Tongue (tissue), 2 donors: ENCODE data around the gene RGP1. TPM values are rescaled to one million over a fixed set of nuclear protein-coding genes. Genes with fewer than 3 reads are reported as not detected.

Experiments
- DNase-seq: peaks from one replicate; pipeline ENCODE4 v3.0.0-alpha.2; 2015
- total RNA-seq: library from RNA; depleted of rRNA; stranded (reverse); fragments of >200 nt; gene quantifications from one replicate; pipeline ENCODE4 v1.2.3, GENCODE V29; 2014

Gene RGP1, protein sequence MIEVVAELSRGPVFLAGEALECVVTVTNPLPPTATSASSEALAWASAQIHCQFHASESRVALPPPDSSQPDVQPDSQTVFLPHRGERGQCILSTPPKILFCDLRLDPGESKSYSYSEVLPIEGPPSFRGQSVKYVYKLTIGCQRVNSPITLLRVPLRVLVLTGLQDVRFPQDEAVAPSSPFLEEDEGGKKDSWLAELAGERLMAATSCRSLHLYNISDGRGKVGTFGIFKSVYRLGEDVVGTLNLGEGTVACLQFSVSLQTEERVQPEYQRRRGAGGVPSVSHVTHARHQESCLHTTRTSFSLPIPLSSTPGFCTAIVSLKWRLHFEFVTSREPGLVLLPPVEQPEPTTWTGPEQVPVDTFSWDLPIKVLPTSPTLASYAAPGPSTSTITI
- total RNA-seq = 16.7 TPM

DNA sequence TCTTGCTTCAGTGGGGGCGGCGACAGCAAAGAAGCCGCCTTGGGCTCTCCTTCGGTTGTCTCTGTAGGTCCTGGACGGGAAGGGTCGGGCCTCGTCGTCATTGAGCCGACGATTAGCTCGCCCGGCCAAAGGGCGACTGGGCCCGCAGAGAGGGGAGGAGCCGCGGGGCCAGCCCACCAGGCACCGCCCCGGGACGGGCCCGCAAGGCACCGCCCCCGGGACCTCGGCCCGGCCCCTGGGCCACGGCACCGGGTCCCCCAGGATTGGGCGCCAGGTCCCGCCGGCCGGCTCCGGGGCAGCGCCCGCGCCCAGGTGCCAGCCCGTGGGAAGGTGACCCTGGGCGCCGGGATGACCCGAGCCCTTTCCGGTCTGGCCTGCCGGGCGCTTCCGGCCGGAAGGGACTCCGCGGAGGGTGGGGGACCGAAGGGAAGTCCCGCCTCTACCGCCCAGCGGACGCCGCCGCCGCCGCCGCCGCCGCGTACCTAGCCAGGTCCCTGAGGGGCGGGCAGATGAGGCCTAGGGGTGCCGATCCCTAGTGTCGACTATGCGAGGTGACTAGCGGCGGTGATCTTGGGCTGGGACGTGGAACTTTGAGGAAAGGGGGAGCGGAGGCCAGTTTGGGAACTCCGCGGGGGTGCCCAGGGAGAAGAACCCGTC lies at the start of gene RGP1, which contains the start of gene GBA2:
Gene RGP1, plus strand, starts transcription at position 430 of the 657 bp plus-strand sequence. CDS start 469 bp downstream, outside the sequence.
Gene GBA2, minus strand, starts transcription at position 371 of the 657 bp plus-strand sequence. CDS start 524 bp downstream, outside the sequence.
- DNase-seq = peak; percentile 81

DNA sequence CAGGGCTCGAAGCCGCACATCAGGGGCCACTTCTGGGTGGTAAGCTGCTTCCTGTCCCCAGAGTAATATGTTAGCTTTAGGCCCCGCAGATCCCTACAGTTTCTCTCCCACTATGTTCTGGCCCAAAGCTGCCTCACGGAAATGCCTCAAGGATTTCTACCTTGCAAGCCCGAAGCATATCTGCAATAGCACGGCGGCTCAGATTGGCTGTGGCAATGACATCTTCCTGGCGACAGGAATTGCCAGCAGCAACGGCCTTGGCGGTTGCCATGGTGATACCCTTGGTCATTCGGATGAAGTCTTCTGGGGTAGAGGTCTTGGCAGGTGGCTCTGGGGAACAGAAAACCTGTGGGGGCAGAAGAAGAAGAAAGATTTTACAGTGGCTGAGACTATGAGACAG lies 49.1 kb upstream of the RGP1 start:
- DNase-seq = no peak

DNA sequence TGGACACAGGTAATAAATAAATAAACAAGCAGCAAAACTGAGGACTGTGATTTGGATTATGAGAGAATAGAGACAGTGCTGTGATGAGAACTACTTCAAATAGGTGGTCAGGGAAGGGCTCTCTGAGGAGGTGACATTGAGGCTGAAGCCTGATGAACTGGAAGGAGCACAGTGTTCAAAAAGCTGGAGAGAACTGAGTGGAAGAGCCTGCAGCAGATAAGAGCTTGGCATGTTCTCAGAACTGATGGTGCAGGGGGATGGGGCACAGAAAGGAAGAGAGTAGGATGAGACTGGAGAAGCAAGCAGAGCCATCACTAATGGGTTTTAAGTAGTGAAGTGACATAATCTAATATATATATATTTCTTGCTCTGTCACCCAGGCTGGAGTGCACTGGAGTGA lies 48.1 kb upstream of the RGP1 start:
- no peak for DNase-seq

DNA sequence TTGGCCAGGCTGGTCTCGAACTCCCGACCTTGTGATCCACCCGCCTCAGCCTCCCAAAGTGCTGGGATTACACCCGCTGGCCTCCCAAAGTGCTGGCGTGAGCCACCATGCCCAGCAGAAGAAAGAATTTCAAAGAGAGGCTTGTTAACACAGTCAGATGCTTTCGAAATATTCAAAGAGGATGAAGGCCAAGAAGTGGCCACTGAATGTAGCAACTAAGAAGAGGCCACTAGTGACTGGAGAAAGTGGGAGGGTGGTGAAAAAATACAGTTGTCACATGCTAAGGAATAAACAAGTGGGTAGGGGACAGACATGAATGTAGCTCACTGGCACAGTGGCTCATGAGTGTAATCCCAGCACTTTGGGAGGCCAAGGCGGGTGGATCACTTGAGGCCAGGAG lies 46.4 kb upstream of the RGP1 start:
- DNase-seq = no peak

DNA sequence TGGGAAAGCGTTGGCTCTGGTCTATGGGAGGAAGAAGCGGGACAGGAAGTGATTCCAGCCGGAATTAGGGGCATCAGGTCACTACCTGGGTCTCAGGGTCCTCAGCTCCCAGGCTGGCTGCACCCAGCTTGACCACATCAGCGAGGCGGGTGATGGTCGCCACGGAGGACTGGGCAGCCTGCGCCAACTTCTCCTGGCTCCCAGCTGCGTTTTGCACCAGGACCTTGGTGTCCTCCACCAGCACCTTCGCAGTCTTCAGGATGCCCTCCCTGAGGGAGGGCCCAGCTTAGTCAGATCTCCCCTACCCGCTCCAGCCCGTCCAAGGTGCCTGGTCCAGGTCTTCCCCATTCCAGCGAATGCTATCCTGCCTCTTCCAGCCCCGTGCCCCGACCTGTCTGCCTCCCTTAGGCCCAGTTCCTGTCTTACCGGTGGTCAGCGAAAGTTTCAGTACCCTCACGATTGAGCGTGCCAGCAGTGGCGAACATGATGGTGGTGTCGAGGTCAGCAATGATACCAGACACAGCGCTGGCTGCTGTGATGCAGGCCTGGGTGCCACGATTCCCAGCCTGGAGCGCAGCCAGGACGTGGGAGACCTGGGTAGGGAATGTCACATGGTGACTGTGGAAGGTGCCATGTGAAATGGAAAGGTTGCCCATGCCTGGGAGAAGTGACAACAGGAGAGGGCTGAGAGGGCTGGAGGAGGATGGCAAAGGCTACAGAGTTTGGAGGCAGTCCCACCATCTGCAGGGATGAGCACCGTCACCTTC lies 45.0 kb upstream of the RGP1 start:
- DNase-seq = no peak

DNA sequence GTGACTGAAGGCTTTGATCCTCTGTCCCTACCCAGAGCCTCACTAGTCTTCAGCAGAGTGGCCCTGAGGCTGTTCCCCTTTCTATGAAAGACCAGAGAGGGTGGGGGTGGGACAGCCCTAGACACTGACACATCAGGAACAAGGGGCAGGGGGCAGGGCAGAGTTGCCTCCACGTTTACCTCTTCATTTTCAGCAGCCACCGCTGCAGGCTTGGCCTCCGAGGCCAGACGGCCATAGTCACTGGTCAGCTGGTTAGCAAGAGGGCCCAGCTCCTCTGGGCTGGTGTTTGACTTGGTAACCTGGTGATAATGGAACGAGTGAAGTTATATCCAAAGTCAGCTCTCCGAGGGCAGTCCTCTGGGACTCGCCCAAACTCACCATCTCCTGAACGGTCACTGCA lies 43.7 kb upstream of the RGP1 start:
- DNase-seq = no peak

DNA sequence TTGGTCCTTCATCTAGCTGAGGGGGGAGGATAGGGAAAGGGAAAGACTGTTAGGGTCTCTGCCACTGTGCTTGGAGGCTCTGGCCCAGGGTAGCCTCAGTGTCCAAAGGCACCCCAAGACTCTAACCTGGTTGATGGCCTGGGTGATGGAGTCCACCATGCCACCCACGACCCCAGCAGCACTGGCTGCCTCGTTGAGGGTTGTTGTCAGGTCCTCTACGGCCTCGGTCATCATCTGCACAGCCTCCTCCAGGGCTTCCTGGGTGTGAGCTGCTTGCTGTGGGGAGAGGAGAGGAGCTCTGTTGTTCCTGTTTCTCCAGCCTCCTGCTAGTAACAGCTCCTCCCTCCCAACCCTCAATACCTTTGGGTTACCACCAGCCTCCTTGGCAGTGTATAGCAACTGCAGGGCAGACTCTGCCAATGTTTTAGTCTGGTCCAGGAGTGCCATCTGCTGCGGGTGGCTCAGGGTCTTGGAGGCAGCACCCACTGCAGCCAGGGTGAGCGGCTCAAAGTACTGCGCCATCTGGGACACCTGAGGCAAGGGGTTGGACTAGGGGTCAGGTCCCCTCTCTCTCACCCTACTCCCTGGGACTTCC lies 43.2 kb upstream of the RGP1 start:
- no peak for DNase-seq

DNA sequence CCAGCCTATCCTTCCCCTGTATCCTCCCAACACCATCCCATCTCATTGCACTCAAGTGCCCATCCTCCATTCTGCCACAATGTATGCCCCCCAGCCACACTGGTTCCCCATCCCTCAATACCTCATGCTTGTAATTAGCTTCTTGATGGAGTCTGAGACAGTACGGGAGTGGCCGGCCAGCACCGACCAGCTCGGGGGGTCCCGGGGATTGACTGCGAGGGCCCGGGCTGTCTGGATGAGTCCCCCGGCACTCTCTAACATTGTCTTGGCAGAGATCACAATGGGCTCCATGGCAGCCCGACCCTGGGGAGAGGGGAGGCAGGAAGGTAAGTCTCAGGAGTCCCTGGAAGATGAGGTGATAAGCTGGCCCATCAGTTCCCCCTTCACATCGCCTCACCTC lies 42.1 kb upstream of the RGP1 start:
- DNase-seq = no peak

DNA sequence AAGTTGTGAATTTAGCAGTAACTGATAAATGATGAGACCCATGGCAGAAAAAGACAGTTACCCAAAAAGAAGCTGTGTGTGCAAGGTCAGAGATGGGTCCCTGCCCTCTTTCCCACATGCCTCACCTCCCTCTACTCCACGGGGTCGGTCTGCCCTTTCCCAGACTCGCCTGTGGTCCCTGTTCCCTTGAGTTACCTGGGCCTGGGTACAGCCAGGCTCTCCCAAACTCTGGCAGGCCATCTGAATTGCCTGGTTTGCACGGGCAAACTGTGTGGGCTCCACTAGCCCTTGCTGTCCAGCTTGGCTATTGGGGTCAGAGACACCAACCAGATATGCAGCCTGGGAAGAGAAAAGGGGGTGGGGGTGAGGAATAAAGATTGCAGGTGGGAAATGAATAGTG lies 40.9 kb upstream of the RGP1 start:
- DNase-seq = no peak

DNA sequence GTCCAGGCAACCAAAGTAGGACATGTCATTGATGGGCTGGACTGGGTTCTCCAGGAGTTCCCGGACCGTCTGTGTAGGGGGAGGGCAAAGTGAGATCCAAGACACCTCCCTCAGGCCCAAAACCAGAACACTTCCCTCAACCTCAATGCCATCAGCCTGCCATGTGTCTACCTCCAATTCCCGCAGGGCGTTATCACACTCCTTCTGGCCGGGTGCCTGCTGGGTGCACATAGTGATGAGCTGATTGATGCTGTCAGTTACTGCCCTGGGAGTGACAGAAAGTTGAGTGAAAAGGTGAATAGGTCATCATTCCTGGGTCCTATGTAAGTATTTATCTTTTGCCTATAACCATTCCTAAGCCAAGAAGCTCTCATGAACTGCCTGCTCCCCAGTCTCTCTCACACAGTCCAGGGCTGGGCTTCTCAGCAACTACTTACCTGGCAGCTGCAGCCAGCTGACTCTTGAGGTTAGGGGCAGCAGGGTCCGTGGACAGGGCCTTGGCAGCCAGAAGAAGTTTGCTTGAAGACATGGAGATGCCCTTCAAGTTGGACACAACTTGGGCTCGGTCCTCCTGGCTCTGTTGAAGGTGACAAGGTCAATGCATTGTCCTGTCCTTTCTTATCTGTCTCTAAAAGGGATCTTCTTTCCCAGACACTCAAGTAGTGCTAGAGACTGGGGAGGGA lies 38.1 kb upstream of the RGP1 start:
- no peak for DNase-seq

DNA sequence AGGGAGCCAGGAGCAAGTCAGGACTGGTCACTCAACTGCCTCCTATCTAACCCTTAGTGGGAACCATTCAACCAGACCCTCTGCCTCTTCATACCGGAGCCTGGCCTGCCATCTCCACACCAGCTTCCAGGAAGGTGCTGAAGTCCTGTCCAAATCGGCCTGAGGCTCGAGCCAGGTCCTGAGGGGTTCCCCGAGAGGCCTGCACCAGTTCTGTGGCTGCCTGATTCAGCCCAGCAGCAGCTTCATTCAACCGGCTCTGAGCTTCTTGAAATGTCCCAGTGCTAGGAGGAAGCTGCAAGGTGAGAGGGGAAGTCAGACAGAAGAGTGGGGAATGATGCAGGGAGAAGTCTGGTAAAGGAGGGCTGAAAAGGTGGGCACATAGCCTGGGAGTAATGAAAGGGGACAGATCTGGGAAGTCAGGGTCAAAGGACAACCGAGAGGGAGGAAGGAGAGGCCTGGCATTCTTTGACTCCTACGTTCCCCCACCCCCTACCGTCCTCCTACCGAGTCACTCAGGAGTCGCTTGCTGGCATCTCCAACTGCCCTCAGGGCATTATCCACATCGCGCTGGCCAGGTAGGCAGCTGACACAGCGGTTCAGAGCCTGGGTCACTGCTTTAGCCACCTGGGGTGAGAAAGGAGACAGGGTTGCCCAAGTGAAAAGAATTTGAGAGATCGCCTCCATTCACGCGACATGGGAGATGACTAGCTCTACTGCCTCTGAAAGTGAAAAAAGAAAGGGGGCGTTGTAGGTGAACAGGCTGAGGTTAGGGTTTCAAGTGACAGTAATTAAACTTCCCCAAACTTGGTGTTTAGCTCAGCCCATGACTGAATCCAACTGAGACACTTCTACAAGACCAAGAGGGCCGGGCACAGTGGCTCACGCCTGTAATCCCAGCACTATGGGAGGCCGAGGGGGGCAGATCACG lies 37.3 kb upstream of the RGP1 start:
- DNase-seq = no peak

DNA sequence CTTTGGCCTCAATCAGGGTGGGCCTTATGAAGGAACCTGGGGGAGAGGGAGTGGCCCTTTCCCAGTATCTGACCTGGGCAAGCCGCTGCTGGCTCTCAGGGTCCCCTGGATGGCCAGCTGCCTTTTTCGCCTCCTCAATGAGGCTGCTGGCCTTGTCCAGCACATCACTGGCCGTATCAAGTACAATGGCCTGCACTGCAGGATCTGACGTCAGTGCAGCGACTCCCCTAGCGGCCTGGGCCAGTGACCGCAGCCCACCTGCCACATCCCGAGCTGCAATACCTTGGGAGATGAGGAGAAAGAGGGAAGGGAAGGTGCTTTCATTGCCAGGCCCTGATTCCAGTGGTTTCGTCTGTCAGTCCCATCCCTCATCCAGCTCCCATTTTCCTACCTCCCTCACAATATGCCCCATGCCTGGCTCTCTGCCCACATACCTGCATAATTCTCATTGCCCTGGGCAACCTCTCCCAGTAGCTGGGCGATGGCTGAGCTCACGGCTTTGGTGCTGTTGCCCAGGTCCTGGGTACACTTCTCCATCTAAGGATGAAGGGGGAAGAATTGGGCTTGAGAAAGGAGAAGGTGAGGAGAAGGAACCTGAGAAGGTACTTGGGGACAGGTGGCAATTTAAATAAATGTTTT lies 36.2 kb upstream of the RGP1 start:
- DNase-seq = no peak

DNA sequence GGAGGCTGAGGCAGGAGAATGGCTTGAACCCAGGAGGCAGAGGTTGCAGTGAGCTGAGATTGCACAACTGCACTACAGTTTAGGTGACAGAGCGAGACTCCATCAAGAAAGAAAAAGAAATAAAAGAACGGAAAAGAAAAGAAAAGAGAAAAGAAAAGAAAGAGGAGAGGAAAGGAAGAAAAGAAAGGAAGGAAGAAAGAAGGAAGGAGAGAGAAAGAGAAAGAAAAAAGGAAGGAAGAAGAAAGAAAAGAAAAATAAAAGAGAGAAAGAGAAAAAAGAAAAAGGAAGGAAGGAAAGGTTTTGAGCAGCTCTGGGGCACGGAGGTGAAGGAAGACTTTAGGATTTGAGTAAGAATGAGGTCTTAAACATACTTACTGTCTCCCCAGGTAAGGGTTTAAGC lies 35.5 kb upstream of the RGP1 start:
- DNase-seq = no peak

DNA sequence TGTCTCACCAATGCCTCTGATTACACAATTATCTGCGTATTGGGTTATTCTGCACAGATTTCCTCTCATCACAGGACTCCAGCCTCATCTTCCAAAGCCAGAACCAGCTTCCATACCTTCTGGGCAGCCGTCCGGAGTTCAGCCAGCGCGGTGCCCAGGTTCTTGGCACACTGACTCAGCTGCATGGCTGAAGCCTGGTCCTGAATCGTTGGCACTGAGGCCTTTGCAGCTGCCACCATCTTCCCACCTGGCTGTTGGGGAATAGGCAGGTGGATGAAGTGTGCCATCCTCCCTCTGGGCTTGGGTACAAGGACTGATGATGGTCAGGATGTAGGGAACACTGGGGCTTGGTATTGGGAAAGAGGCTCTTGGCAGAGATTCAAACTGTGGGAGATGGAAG lies 35.0 kb upstream of the RGP1 start:
- no peak for DNase-seq

DNA sequence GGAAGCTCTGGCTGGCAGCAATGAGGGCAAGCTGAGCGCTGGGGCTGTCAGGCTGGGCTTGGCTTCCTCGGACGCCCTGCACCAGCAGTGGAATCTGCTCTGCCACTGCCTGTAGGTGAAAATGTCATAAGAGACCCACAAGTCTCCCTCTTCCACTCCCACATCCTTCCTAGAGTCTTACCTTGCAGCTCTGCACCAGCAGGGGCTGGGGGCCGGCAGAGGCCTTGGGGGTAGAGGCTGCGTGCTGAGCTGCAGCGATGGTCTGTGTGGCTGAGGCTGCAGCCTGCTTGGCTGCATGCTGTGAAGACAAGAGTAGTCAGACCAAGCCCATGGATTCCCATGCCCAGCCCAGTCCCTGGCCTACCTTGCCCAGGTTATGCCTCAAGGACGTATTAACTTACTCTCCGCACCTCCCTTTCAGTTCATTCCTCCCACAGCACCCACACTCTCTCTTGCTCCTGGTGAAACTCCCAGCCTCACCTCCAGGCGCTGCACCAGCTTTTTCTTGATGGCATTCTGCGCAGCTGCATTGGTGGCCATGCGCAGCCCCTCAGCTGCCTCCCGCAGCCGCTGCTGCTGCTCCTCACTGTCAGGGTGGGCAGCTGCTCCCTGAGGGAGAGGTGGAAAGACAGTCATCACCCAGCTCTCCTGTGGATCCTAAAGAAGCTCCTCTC lies 34.4 kb upstream of the RGP1 start:
- no peak for DNase-seq

DNA sequence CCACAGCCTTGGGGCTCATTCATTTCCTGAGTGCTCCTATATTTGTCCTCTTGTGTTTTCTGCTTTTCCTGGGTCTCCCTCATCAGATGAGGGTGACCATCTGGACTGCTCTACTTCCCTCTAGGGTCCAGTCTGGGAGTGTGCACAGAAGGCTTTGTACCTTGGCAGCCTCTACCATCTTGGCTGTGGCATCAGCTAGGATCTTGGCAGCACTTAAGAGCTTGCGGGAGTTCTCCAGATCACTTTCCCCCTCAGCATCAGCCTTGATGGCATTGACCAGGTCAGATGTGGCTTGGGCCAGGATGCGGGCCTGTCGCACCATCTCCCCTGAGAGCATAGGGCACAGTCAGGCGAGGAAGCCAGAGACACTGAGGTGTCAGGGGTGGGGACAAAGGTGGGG lies 32.9 kb upstream of the RGP1 start:
- no peak for DNase-seq

DNA sequence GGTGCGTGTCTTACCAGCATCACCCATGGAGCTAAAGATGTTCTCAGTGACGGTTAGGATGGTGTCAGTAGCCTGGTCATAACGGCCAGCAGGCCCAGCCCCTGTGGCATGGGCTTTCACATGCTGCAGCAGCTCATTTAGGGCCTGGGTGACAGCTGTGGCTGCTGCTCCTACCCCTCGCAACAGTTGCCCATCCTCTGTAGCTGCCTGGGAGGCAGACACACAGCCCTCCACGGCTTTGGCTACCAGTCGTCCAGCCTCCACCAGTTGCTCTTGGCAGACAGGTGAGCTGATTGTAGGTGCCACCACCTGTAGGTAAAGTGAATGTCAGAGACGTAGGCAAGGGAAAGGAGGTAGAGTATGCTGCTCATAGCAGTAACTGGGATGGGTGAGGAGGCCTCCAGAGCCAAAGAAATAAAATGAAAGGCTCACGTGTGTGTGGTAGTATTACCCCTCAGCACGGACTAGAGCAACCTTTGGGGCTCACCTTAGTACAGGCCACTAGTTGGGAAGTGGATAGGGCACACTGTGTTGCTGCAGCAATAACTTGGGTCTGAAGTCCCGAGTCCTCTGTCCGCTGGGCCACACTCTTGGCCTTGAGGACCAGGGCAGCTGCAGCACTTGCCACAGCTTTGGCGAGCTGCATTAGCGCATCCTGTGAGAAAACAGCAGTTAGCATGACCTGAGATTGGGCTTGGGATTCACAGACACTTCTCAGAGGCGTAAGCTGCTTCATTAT lies 31.8 kb upstream of the RGP1 start:
- no peak for DNase-seq

DNA sequence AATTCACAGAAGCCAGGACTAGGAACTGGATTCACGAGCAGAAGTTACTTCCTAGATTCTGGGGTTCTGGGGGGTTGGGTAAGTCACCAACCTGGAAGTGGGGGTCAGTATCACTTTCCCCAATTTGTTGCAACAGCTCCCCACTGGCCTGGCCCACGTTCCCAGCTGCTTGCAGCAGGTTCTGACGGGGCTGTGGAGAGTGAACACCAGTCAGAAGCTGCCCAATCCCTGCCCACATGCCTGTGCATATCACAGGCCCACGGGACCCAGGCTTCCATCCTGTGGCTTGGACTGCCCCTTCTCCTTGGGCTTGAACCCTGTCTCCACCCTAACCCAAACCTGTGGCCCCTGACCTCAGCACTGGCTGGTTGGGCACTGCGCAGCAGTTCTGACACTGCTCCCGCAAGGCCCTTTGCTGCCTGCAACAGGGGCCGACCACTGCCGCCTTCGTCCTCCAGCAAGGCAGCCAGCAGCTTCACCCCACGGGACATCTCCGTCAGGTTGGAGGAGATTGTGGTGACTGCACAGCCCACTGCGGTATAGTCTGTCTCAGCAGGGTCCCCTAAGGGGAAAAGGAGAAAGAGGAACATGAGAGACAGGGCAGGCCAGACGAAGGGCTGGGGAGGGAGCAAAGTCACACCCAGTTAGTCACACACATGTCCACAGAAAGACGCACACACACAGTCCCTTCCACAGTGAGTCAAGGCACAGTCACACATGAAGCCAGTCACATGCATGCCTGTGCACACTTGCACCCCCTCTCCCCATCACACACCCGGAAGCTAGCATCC lies 30.2 kb upstream of the RGP1 start:
- DNase-seq = no peak
